Measurements from ENCODE around the gene GALNT15. TPM values are rescaled to one million over a fixed set of nuclear protein-coding genes. Genes with fewer than 3 reads are reported as not detected.
A peak's percentile ranks its signal among the peaks of the same experiment; 100 is the strongest.

The GALNT15 gene
- total RNA-seq, 4 donors from 2014 or later: 75.4 to 297 (median 134) TPM

DNA sequence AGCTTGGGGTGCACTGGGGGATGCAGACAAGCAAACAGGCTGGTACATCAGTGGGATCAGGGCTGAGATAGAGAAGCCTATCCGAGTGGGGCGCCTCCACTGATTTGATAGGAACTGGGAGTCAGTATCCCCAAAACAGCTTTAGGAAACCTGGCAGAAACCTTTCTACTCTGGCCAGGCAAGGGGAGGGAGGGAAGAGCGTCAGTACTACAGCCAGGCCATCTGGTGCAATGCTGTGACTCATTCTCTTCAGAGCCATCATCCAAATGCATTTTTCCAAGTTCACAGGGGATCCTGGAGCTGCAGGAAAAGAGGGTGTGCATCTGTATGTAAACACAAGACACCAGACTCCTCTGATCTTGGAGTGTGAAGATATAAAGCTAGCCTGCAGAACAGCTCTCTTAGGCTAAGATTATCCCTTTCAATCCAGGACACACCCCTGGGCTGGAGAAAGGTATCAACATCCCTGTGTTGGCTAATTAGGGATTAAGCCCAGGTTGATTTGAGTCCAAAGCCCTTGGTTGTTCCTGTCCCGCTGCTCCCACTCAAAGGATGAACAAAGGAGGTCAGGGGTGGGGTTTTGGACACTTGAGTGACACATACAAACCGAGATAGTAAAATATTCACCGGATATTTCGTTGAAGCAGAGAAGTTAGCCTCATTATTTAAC is 9.3 kb downstream of the GALNT15 start:
- 66 to 76% methylated on average over 5 to 6 of the region's 7 CpGs for WGBS, 2 donors (ENCODE audit: low coverage in 1 of 2)
- Histone ChIP-seq H3K36me3 (peaks cover 0 to 8% of the 10 kb centered on the region in 2 donors), H3K27ac (peak overlapping the region in 2 of 4 donors; percentile 73 to 74)

DNA sequence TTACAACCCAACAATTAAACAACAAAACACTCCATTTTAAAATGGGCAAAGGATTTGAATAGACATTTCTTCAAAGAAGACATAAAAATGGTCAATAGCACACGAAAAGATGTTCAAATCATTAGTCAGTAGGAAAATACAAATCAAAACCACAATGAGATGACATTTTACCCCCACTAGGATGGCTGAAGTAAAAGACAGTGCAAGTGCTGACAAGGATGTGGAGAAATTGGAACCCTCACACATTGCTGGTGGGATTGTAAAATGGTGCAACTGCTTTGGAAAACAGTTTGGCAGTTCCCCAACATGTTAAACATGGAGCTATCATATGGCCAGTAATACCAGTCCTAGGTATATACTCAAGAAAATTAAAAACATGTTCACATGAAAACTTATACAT is 11.6 kb downstream of the GALNT15 start:
- Histone ChIP-seq H3K36me3 (no peaks in the 10 kb centered on the region), H3K27ac (no peak overlapping the region), H3K4me3 (no peak overlapping the region), H3K27me3 (no peaks in the 10 kb centered on the region), H3K9me3 (no peaks in the 10 kb centered on the region), H3K4me1 (peaks cover 0 to 18% (median 0%) of the 10 kb centered on the region in 3 donors)
- ATAC-seq: no peak
- TF ChIP-seq POLR2AphosphoS5 (IDR thresholded peaks at IDR 0.05): no peak
- TF ChIP-seq EP300 (IDR thresholded peaks at IDR 0.05): no peak
- no peak for TF ChIP-seq POLR2A (IDR thresholded peaks at IDR 0.05)
- TF ChIP-seq, protein P1, sequence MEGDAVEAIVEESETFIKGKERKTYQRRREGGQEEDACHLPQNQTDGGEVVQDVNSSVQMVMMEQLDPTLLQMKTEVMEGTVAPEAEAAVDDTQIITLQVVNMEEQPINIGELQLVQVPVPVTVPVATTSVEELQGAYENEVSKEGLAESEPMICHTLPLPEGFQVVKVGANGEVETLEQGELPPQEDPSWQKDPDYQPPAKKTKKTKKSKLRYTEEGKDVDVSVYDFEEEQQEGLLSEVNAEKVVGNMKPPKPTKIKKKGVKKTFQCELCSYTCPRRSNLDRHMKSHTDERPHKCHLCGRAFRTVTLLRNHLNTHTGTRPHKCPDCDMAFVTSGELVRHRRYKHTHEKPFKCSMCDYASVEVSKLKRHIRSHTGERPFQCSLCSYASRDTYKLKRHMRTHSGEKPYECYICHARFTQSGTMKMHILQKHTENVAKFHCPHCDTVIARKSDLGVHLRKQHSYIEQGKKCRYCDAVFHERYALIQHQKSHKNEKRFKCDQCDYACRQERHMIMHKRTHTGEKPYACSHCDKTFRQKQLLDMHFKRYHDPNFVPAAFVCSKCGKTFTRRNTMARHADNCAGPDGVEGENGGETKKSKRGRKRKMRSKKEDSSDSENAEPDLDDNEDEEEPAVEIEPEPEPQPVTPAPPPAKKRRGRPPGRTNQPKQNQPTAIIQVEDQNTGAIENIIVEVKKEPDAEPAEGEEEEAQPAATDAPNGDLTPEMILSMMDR (IDR thresholded peaks at IDR 0.05): no peak
- 47 to 67% methylated on average over 1 of the region's 1 CpG for WGBS, 2 donors (ENCODE audit: low coverage in 1 of 2)

More for the DNA sequence above, 9.3 kb downstream of the GALNT15 start:
- peak; percentile 32 for ATAC-seq
- TF ChIP-seq, protein P1 (IDR thresholded peaks at IDR 0.05): no peak
- peak; percentile 33 for TF ChIP-seq POLR2AphosphoS5 (IDR thresholded peaks at IDR 0.05)
- Histone ChIP-seq H3K4me1 (peaks cover 0 to 30% (median 0%) of the 10 kb centered on the region in 3 donors), H3K27me3 (no peaks in the 10 kb centered on the region), H3K9me3 (no peaks in the 10 kb centered on the region), H3K4me3 (no peak overlapping the region)

DNA sequence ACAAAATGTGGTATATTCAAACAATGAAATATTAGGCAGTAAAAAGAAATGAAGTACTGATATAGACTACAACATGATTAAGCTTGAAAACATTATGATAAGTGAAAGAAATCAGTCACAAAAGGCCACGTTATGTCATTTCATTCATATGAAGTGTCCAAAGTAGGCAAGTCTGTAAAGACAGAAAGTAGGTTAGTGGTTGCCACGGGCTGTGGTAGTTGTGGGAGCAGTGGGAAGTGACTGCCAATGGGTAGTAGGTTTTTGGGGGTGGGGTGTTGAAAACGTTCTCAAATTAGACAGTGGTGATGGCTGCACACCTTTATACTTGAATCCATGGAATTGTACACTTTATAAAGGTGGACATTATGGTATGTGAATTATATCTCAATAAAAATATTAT is 12.1 kb downstream of the GALNT15 start:
- Histone ChIP-seq H3K4me1 (peaks cover 0 to 13% (median 0%) of the 10 kb centered on the region in 3 donors), H3K4me3 (no peak overlapping the region), H3K36me3 (no peaks in the 10 kb centered on the region), H3K9me3 (no peaks in the 10 kb centered on the region), H3K27ac (no peak overlapping the region), H3K27me3 (no peaks in the 10 kb centered on the region)
- TF ChIP-seq, protein P1 (IDR thresholded peaks at IDR 0.05): no peak
- TF ChIP-seq POLR2A (IDR thresholded peaks at IDR 0.05) (no peak), EP300 (IDR thresholded peaks at IDR 0.05) (no peak), POLR2AphosphoS5 (IDR thresholded peaks at IDR 0.05) (no peak)
- WGBS, 2 donors (ENCODE audit: low coverage in 1 of 2): 69 to 72% methylated on average over 3 of the region's 3 CpGs
- no peak for ATAC-seq

DNA sequence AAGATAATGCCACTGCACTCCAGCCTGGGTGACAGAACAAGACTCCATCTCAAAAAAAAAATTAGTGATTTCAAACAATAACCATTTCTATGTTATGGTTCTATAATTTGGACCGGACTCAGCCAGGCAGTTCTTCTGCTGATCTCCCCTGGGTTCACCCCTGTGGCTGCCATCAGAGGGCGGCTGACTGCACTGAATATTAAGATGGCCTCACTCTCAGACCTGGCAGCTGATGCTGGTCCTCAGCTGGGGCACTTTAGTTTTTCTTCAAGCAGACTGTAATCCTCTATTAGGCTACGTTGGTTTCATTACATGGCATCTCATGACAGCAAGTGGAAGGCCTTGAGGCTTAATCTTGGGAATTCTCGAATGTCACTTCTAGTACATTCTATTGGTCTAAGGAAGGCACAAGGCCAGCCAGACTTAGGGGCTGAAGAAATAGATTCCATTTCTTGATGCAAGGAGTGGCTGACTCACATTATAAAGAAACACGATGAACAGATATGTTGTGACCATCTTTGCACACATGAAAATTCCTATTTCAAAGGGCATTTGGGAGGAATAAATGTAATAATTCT is 12.8 kb downstream of the GALNT15 start:
- H3K9me3 ChIP-seq: no peaks in the 10 kb centered on the region
- H3K36me3 ChIP-seq: no peaks in the 10 kb centered on the region
- H3K27me3 ChIP-seq: no peaks in the 10 kb centered on the region
- H3K4me1 ChIP-seq: peaks cover 0 to 9% (median 0%) of the 10 kb centered on the region in 3 donors
- no peak overlapping the region for H3K27ac ChIP-seq
- no peak for ATAC-seq
- TF ChIP-seq, protein P1 (IDR thresholded peaks at IDR 0.05): no peak
- no peak for TF ChIP-seq POLR2A (IDR thresholded peaks at IDR 0.05)
- TF ChIP-seq EP300 (IDR thresholded peaks at IDR 0.05): no peak
- no peak for TF ChIP-seq POLR2AphosphoS5 (IDR thresholded peaks at IDR 0.05)
- 100% methylated on average over 2 to 3 of the region's 5 CpGs for WGBS, 2 donors (ENCODE audit: low coverage in 1 of 2)
- H3K4me3 ChIP-seq: no peak overlapping the region

DNA sequence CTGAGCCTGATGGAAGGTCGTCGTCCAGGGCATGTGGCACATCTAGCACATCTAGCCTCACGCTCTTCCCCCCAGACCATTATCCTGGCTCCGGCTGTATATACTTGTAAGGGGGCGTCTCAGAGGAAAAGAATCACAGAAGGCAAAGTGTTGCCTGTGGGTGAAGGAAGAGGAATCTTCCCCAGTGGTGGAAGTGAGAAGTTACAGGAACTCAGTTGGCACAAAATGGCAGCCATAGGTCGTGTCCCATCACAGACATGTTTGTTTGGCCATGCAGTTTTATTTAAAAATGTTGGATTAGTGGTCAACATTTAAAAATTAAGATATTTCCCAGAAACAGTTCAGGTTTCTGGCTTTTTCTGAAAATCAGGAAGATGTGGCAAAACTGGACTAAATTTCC is 13.6 kb downstream of the GALNT15 start:
- H3K4me1 ChIP-seq: peaks cover 0 to 4% (median 0%) of the 10 kb centered on the region in 3 donors
- ATAC-seq: no peak
- H3K4me3 ChIP-seq: no peak overlapping the region
- TF ChIP-seq EP300 (IDR thresholded peaks at IDR 0.05) (no peak), POLR2A (IDR thresholded peaks at IDR 0.05) (no peak), POLR2AphosphoS5 (IDR thresholded peaks at IDR 0.05) (no peak)
- TF ChIP-seq, protein P1 (IDR thresholded peaks at IDR 0.05): no peak
- no peaks in the 10 kb centered on the region for H3K27me3 ChIP-seq
- H3K9me3 ChIP-seq: no peaks in the 10 kb centered on the region
- 67 to 85% methylated on average over 1 to 4 of the region's 6 CpGs for WGBS, 2 donors (ENCODE audit: low coverage in 1 of 2)
- H3K27ac ChIP-seq: no peak overlapping the region
- no peaks in the 10 kb centered on the region for H3K36me3 ChIP-seq
